Glomerular endothelial cell (primary cell): ENCODE data around the gene CNIH1. TPM values are rescaled to one million over a fixed set of nuclear protein-coding genes. Genes with fewer than 3 reads are reported as not detected.
"Not testable (repeated sequence)": the region's sequence is repeated elsewhere in the genome, so short reads cannot be mapped to it uniquely, and the experiment has no call there.

Source experiments
- DNase-seq: peaks from one replicate; pipeline ENCODE4 v3.0.0-alpha.2; 2011; ENCODE audit warnings: low read depth, low spot score; ENCODE audit errors: extremely low read depth
- total RNA-seq: library from RNA; depleted of rRNA; stranded (reverse); fragments of >200 nt; gene quantifications from 2 replicates; pipeline ENCODE4 v1.2.3, GENCODE V29; 2015

Gene CNIH1
- total RNA-seq, 1 donor from 2014 or later, result 165 TPM

- no peak for DNase-seq
Measured at GRCh38 chr14:54392131-54392859, 48.9 kb downstream of the CNIH1 start.

- DNase-seq, result no peak
Measured at GRCh38 chr14:54387328-54387727, 53.8 kb downstream of the CNIH1 start.

GRCh38 chr14:54385556-54385955, 55.6 kb downstream of the CNIH1 start:
- no peak for DNase-seq

- DNase-seq, result no peak
Measured at GRCh38 chr14:54383835-54384234, 57.3 kb downstream of the CNIH1 start.

GRCh38 chr14:54381821-54382220, 59.4 kb downstream of the CNIH1 start:
- no peak for DNase-seq

GRCh38 chr14:54380558-54380957, 60.6 kb downstream of the CNIH1 start:
- DNase-seq, result not testable (repeated sequence)

- DNase-seq, result not testable (repeated sequence)
Measured at GRCh38 chr14:54378893-54379292, 62.3 kb downstream of the CNIH1 start.

GRCh38 chr14:54377501-54377900, 63.7 kb downstream of the CNIH1 start:
- no peak for DNase-seq

GRCh38 chr14:54374117-54374884, 66.9 kb downstream of the CNIH1 start:
- DNase-seq, result no peak

Other genes starting within 250 kb of the CNIH1 start
- gene CDKN3, start 44.4 kb downstream of the CNIH1 start, total RNA-seq, result 6.0 and 16.3 TPM in 2 replicates
- 79.6 and 90.5 TPM in 2 replicates for gene GMFB, start 47.6 kb upstream of the CNIH1 start, total RNA-seq
- 13.1 and 13.7 TPM in 2 replicates for gene CGRRF1, start 68.5 kb upstream of the CNIH1 start, total RNA-seq
- gene SAMD4A, start 125.8 kb upstream of the CNIH1 start, total RNA-seq, result 51.2 and 92.2 TPM in 2 replicates